Vagina (tissue), 2 donors: ENCODE data around the gene PHLDA3.

Experiments
- POLR2AphosphoS5 ChIP-seq, 2 donors: sonication (generic); formaldehyde crosslinking; IDR thresholded peaks; one replicate each; pipeline ENCODE4 v1.9.0; 2017; ENCODE audit warnings: antibody characterized with exemption in 2 of 2, mild to moderate bottlenecking in 2 of 2, low read depth in 1 of 2; ENCODE audit not compliant: insufficient read depth in 1 of 2
- TF ChIP-seq, protein P1 (sequence below), 3 experiments: fragments of 450-650 bp in 2 of 3; fragments of 200-600 bp in 1 of 3; sonication (generic) in 1 of 3; IDR thresholded peaks; one replicate each; pipeline ENCODE4 v1.5.1; 2017 to 2019; ENCODE audit warnings: antibody characterized with exemption in 3 of 3, mild to moderate bottlenecking in 2 of 3, moderate library complexity in 2 of 3

DNA sequence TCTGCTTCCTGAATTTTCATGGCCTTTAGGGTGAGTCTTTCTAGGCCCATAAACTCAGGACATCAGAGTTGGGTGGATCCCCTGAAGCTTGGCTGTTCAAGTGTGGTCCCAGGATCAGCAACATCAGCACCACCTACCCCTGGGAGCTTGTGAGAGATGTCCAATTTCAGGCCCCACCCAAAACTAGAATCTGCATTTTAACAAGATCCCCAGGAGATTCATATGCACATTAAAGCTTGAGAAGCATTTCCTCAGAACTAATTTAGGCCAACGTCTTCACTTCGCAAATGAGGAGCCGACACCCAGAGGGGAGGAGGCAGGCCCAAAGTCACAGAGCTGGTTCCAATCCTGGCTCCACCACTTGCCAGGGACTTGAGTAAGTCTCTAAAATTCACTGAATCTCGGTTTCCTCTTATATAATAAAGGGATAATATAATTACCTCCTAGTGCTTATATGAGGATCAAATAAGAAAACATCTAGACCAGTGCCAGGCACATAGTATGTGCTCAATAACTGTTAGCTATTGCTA, 10.3 kb upstream of the PHLDA3 start:
- TF ChIP-seq, protein P1, sequence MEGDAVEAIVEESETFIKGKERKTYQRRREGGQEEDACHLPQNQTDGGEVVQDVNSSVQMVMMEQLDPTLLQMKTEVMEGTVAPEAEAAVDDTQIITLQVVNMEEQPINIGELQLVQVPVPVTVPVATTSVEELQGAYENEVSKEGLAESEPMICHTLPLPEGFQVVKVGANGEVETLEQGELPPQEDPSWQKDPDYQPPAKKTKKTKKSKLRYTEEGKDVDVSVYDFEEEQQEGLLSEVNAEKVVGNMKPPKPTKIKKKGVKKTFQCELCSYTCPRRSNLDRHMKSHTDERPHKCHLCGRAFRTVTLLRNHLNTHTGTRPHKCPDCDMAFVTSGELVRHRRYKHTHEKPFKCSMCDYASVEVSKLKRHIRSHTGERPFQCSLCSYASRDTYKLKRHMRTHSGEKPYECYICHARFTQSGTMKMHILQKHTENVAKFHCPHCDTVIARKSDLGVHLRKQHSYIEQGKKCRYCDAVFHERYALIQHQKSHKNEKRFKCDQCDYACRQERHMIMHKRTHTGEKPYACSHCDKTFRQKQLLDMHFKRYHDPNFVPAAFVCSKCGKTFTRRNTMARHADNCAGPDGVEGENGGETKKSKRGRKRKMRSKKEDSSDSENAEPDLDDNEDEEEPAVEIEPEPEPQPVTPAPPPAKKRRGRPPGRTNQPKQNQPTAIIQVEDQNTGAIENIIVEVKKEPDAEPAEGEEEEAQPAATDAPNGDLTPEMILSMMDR (IDR thresholded peaks at IDR 0.05): no peak
- TF ChIP-seq POLR2AphosphoS5 (IDR thresholded peaks at IDR 0.05; ENCODE audit: insufficient read depth in 1 of 2, low read depth in 1 of 2): no peak
